ENCODE results near the gene SWT1. TPM values are rescaled to one million over a fixed set of nuclear protein-coding genes. Genes with fewer than 3 reads are reported as not detected.

The SWT1 gene
- total and polyA plus RNA-seq, 10 donors: 1.3 to 12.8 (median 6.6) TPM

DNA sequence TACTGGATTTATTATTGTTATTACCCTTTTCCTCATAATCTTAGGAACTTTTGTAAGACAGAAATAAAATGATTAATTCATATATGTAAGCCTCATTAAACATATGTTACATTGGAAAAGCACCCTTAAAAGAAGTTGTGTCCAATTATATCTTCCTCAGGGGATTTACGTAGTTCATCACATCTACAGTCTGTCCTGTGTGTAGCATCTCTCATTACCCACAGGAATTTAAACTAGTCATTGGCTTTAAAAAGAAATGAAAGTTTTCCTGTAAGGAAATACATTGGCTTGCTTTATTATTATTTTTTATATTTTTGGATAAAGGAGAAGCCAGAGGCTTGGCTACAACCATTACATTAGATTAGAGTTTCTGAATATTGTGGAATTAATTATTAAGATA, 56.1 kb downstream of the SWT1 start:
- TF ChIP-seq, protein P1, sequence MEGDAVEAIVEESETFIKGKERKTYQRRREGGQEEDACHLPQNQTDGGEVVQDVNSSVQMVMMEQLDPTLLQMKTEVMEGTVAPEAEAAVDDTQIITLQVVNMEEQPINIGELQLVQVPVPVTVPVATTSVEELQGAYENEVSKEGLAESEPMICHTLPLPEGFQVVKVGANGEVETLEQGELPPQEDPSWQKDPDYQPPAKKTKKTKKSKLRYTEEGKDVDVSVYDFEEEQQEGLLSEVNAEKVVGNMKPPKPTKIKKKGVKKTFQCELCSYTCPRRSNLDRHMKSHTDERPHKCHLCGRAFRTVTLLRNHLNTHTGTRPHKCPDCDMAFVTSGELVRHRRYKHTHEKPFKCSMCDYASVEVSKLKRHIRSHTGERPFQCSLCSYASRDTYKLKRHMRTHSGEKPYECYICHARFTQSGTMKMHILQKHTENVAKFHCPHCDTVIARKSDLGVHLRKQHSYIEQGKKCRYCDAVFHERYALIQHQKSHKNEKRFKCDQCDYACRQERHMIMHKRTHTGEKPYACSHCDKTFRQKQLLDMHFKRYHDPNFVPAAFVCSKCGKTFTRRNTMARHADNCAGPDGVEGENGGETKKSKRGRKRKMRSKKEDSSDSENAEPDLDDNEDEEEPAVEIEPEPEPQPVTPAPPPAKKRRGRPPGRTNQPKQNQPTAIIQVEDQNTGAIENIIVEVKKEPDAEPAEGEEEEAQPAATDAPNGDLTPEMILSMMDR (IDR thresholded peaks at IDR 0.05 in 8 of 11, conservative IDR thresholded peaks at IDR 0.05 in 3 of 11): no peak
- TF ChIP-seq POLR2AphosphoS5 (IDR thresholded peaks at IDR 0.05) (no peak), POLR2A (IDR thresholded peaks at IDR 0.05) (no peak)
- Histone ChIP-seq H3K9me3 (peaks cover 0 to 22% (median 6%) of the 10 kb centered on the region in 8 donors), H3K27me3 (replicated peaks in 1 of 7) (no peaks in the 10 kb centered on the region), H3K4me3 (no peak overlapping the region), H3K27ac (no peak overlapping the region), H3K4me1 (no peaks in the 10 kb centered on the region), H3K36me3 (peaks cover 0 to 36% (median 0%) of the 10 kb centered on the region in 6 donors)
- no peak for DNase-seq
- WGBS, 5 donors: 93 to 100% (median 95%) methylated on average over 1 of the region's 1 CpG
- intact Hi-C loops (cut with DNase I; ENCODE audit: low total_unique reads): no loop called here

DNA sequence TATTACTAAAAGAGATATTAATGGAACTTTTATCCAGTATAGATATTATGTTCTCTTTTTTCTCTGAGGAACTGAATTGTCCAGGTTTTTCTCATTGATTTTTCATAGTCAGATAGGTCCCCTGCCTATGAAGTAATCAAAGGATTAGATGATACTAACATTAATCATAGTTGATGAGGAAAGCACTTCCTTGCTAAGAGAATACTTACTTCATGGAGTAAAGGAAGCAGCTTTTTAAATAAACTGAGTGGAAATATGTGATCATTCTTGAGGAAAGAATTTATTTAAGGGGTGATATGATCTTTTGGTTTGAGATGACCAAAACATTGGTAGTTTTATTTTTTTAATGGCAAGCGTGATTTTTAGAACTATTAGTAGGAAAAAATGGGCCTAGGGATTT, 58.9 kb downstream of the SWT1 start:
- DNase-seq: no peak
- 80 to 96% (median 88%) methylated on average over 1 of the region's 1 CpG for WGBS, 5 donors
- H3K27ac ChIP-seq: no peak overlapping the region
- no peaks in the 10 kb centered on the region for H3K27me3 ChIP-seq (replicated peaks in 1 of 7)
- intact Hi-C loops (cut with DNase I; ENCODE audit: low total_unique reads): no loop called here
- no peaks in the 10 kb centered on the region for H3K4me1 ChIP-seq
- peaks cover 0 to 6% (median 0%) of the 10 kb centered on the region in 8 donors for H3K9me3 ChIP-seq
- H3K4me3 ChIP-seq: no peak overlapping the region
- H3K36me3 ChIP-seq: peaks cover 0 to 13% (median 0%) of the 10 kb centered on the region in 6 donors
- no peak for TF ChIP-seq POLR2A (IDR thresholded peaks at IDR 0.05)
- TF ChIP-seq, protein P1 (IDR thresholded peaks at IDR 0.05 in 8 of 11, conservative IDR thresholded peaks at IDR 0.05 in 3 of 11): no peak
- TF ChIP-seq POLR2AphosphoS5 (IDR thresholded peaks at IDR 0.05): no peak

DNA sequence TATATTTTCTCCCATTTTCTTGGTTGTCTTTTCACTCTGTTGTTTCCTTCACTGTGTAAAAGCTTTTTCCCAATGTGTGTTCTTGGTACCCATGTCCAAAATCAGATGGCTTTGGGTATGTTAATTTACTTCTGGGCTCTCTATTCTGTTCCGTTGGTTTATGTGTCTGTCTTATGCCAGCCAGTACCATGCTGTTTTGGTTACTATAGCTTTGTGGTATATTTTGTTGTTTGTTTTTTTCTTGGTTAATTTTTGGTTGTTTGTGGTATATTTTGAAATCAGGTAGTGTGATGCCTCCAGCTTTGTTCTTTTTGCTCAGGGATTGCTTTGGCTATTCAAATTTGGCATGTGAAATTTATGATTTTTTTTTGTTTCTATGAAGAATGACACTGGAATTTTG, 67.2 kb downstream of the SWT1 start:
- intact Hi-C loops (cut with DNase I; ENCODE audit: low total_unique reads): no loop called here
- no peaks in the 10 kb centered on the region for H3K4me1 ChIP-seq
- H3K9me3 ChIP-seq: peaks cover 0 to 14% (median 10%) of the 10 kb centered on the region in 8 donors
- H3K27ac ChIP-seq: no peak overlapping the region
- H3K4me3 ChIP-seq: no peak overlapping the region
- TF ChIP-seq, protein P1 (IDR thresholded peaks at IDR 0.05 in 8 of 11, conservative IDR thresholded peaks at IDR 0.05 in 3 of 11): no peak
- TF ChIP-seq POLR2A (IDR thresholded peaks at IDR 0.05) (no peak), POLR2AphosphoS5 (IDR thresholded peaks at IDR 0.05) (no peak)
- no peak for DNase-seq
- H3K36me3 ChIP-seq: peaks cover 0 to 52% (median 16%) of the 10 kb centered on the region in 6 donors
- 96 to 100% (median 100%) methylated on average over 1 of the region's 1 CpG for WGBS, 5 donors
- H3K27me3 ChIP-seq (replicated peaks in 1 of 7): no peaks in the 10 kb centered on the region

DNA sequence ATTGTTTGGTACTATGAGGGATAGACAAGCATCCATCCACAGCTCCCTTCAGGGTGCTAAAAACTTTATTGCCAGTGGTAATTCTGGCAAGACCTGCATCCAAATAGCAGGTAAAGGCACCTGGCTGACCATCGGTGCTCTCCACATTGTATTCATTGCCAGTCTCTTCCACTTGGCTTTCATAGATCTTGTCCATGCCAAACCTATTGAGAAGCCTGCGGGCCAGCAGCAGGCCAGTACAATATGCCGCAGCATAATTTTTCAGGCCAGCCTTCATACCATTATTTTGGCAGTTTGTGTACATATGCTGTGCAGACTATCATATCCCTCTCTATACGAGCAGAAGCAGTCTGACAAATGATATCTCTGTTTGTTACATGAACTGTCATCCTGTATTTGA, 70.2 kb downstream of the SWT1 start:
- intact Hi-C loops (cut with DNase I; ENCODE audit: low total_unique reads): no loop called here
- no peak overlapping the region for H3K4me3 ChIP-seq
- H3K27ac ChIP-seq: no peak overlapping the region
- no peak for TF ChIP-seq POLR2A (IDR thresholded peaks at IDR 0.05)
- TF ChIP-seq POLR2AphosphoS5 (IDR thresholded peaks at IDR 0.05): no peak
- TF ChIP-seq, protein P1 (IDR thresholded peaks at IDR 0.05 in 8 of 11, conservative IDR thresholded peaks at IDR 0.05 in 3 of 11): no peak
- no peaks in the 10 kb centered on the region for H3K4me1 ChIP-seq
- DNase-seq: no peak
- peaks cover 0 to 14% (median 10%) of the 10 kb centered on the region in 8 donors for H3K9me3 ChIP-seq
- H3K27me3 ChIP-seq (replicated peaks in 1 of 7): no peaks in the 10 kb centered on the region
- WGBS, 5 donors: 91 to 97% (median 95%) methylated on average over 4 of the region's 4 CpGs
- H3K36me3 ChIP-seq: peaks cover 0 to 74% (median 16%) of the 10 kb centered on the region in 6 donors

Measured in spleen (tissue), 11 donors.